HFF-Myc (cell line): Measurements from ENCODE around the gene FCRL6.

Experiments used
- DNase-seq: peaks from one replicate; pipeline ENCODE4 v3.0.0-alpha.2; 2011; ENCODE audit warnings: low read depth; ENCODE audit errors: extremely low read depth
- H3K4me3 ChIP-seq: replicated peaks from 2 replicates; pipeline ENCODE4 v1.5.1; 2011; ENCODE audit warnings: low read depth, mild to moderate bottlenecking, control low read depth, low read length
- CTCF ChIP-seq: IDR thresholded peaks from 2 replicates; pipeline ENCODE4 v1.5.1; 2012; ENCODE audit warnings: mild to moderate bottlenecking, low read depth, low read length, control low read depth; ENCODE audit errors: missing control alignments

Gene FCRL6

GRCh38 chr1:159795534-159795933 is 6.6 kb upstream of the FCRL6 start:
- DNase-seq: no peak
- no peak overlapping the region for H3K4me3 ChIP-seq
- TF ChIP-seq CTCF: no peak

- TF ChIP-seq CTCF: peak; percentile 83
- peak; percentile 82 for DNase-seq
- no peak overlapping the region for H3K4me3 ChIP-seq
Observed at GRCh38 chr1:159798893-159799292, 3.3 kb upstream of the FCRL6 start.

DNA sequence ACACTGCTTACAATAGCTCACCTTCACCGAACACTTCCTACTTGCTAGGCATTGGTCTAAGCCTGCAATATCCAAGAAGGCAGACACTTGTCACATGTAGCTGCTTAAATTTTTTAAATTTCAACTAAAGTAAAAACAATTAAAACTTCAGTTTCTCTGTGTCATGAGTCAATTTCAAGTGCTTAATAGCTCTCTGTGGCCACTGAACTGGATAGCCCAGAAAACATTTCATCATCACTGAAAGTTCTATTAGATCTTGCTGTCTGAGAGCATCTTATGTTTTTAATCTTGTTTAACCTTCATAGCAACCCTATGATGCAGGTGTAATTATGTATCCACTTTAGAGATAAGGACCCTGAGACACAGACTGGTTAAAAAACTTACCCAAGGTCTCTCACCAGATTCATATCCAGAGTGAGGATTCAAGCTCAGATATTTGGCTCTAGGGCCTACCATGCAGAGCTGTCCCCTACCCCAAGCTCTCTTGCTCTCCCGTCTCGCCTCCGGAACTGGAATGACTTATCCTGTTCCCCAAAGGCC is 2.6 kb upstream of the FCRL6 start:
- no peak for TF ChIP-seq CTCF
- no peak for DNase-seq
- no peak overlapping the region for H3K4me3 ChIP-seq

DNA sequence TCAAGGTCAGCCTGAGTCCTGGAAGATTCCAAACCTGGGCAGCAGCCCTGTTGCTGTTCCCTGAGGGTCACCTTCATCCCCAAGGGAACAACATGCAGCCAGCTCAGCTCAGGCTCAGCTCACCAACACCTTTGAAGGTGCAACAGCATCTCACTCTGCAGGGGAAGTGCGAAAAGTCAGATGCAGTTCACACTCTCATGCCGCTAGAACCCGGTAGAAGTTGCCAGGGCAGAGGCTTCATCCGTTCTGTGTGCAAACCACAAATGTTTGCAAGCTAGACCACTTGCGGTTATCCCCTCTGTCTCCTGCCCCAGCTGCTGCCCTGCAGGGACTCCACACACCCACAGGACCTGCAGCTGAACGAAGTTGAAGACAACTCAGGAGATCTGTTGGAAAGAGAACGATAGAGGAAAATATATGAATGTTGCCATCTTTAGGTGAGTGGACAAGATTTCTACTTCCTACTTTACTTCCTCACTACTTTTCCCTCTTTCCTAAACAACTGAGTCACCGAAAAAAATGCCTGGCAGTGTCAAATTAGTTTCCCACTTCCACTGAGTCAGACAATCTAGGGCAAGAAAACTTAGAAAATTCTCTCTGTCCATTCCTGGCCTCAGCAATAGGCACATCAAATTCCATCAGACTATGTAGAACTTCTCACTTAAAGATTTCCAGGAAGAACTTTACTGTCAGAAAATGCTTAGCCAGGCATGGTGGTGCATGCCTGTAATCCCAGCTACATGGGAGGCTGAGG is 1.8 kb upstream of the FCRL6 start:
- no peak overlapping the region for H3K4me3 ChIP-seq
- TF ChIP-seq CTCF: no peak
- DNase-seq: no peak

GRCh38 chr1:159803956-159804689 is 2.0 kb downstream of the FCRL6 start:
- H3K4me3 ChIP-seq: no peak overlapping the region
- TF ChIP-seq CTCF: no peak
- DNase-seq: no peak

GRCh38 chr1:159804924-159805323 is 2.8 kb downstream of the FCRL6 start:
- DNase-seq: no peak
- H3K4me3 ChIP-seq: no peak overlapping the region
- no peak for TF ChIP-seq CTCF
